GM12865 (cell line): Measurements from ENCODE around the gene ZIC1.

Source experiments
- DNase-seq: peaks from one replicate; pipeline ENCODE4 v3.0.0; 2010; ENCODE audit warnings: low read depth
- H3K4me3 ChIP-seq: 2 replicates; pipeline ENCODE4 v1.5.1; 2011; ENCODE audit warnings: mild to moderate bottlenecking, low read depth, low read length, control low read depth
- TF ChIP-seq, protein P1 (sequence below): IDR thresholded peaks from 2 replicates; pipeline ENCODE4 v1.5.1; 2011; ENCODE audit warnings: low read length, control low read depth, low read depth, inconsistent platforms; ENCODE audit not compliant: insufficient read depth; ENCODE audit errors: missing control alignments

ZIC1 gene

DNA sequence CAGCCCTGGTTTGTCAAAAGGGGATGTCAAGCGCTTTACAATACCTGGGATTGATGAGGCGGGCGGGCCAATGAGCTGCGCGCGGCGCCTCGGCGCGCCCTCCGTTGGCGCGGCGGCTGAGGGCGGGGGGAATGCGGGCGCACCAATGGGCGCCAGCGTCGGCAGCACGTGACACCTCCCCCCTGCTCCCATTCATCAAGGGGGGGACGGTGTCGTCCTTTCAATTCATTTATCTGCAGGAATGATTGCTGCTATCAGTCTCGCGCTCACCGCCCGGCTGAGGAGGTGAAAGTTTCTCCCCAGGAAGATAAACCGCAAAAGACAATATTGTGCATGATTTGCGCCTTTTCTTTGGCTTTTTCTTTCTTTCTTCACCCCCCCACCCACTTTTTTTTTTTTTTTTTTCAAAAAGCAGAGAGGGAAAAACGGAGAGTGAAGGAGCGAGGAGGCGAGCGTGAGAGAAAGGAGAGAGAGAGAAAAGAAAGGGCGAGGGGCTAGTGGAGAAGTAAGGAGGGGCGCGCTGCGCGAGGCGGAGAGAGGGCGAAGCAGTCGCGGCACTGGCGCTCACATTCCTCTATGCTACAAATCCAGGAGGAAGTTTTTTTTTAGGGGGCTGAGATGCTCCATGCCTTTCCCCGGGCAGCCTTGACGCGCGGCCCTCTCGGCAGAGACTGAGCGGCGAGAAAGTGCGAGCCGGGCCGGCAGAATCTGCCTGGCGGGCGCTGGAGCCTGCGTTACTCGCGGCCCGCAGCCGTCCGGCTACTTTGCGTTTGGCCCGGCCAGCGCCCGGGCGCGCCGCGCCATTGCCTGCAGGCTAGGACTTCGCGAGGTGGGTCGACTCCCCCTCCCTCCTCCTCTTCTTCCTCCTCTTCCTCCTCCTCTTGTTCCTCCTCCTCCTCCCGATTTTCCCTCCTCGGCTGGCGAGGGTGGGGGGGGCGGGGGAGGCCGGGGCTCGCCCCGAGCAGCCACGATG, at the start of gene ZIC1:
Gene ZIC1 (plus strand): TSS at position 223 of the 973 bp plus-strand sequence. CDS start 748 bp downstream, at position 971.
- TF ChIP-seq, protein P1, sequence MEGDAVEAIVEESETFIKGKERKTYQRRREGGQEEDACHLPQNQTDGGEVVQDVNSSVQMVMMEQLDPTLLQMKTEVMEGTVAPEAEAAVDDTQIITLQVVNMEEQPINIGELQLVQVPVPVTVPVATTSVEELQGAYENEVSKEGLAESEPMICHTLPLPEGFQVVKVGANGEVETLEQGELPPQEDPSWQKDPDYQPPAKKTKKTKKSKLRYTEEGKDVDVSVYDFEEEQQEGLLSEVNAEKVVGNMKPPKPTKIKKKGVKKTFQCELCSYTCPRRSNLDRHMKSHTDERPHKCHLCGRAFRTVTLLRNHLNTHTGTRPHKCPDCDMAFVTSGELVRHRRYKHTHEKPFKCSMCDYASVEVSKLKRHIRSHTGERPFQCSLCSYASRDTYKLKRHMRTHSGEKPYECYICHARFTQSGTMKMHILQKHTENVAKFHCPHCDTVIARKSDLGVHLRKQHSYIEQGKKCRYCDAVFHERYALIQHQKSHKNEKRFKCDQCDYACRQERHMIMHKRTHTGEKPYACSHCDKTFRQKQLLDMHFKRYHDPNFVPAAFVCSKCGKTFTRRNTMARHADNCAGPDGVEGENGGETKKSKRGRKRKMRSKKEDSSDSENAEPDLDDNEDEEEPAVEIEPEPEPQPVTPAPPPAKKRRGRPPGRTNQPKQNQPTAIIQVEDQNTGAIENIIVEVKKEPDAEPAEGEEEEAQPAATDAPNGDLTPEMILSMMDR: no peak
- no peak for DNase-seq
- H3K4me3 ChIP-seq: no peak within 1 kb of the TSS

DNA sequence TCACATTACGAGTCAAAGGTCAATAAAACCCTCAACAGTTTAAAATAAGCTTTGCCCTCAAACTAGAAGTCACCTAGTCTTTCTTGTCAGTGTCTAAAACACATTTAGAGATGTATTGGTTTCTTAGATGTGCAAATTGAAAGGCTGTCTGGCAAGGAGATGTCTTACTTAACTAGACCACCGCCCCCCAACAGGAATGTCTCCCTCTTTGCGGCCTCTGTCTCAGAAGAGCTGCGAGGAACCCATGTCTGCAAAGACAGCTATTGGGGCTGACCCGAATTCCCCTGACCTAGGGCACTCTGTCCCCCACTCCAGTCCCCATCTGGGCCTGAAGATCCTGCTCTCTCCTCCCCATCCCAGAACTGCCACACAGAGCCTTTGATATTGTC, 49.1 kb upstream of the ZIC1 start:
- TF ChIP-seq, protein P1: no peak
- no peak for DNase-seq
- H3K4me3 ChIP-seq: no peak overlapping the region

DNA sequence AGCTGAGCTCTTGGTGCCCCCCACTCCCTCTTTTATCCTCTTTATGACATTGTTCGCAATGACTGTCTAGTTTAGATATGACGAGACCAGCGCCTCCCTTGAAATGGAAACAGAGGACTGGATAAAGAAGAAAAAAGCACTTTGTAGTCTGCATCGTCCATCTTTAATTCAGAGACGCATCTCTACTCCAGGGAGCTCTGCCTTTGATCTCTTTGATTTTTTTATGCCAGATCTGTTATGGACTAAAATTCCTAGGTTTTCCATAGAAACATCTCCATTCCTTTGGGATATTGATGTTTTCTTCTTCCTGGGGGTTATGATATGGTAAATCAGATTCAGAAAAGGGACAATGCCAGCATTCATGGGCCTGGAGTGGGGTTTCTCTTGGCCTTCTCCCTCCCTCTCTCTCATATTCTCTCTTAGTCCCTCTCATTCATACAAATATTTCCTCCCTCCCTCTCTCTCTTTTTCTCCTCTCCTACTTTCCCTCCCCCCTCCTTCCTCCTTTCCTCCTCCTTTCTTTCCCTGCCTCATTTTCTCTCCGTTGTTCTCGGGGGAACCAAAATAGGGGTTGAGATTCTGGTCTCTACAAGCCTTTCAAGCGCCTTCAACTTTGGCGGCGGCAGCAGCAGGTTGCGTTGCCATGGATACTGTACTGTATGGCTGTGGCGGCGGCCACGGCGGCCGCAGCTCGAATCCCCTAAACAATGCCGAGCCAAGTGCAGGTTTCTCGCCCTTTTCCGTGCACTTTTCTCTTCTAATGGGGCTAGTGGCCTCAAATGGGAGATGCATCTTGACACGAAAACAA, 48.3 kb upstream of the ZIC1 start:
- H3K4me3 ChIP-seq: no peak overlapping the region
- TF ChIP-seq, protein P1: no peak
- peak; percentile 53 for DNase-seq

DNA sequence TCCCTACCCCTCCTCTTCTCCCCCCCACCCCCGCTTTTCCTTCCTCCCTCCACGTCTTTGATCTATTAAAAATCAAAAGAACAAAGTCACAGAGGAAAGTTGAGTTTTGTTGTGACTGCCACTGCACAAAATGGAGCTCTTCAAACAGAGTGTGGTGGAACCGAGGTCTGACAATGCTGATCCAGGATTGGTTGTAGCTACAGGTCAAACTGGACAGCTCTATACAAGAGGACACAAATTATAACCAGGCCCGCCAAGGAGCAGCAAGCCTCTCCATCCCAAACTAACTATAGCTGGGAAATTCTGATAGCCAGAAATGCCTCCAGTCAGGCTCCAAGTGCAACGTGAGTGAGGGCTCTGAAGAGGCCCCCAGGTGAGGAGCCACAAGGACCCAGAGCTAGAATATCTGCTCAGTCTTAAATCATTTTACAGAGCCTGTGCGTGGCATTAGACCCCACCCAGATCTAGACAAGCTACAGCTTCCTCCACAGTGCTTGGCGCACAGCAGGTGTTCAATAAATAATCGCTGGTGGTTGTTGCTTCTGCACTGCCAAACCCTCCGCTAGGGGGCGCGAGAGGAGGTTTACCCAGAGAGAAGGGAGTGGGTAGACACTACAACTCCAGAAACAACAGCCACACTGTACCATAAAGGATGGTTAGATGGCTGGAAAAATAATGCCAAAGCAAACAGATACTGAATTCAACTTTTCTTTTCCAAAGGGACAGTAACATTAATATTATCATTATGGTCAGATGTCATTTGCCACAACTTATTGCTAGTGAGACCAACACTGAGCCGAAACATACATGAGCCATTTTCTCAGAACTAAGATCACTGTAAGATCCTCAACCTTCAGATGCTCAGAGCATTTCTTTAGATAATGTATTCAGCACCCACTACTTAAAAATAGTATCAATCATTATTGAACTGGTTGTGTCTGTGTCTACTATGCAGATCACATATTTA, 47.4 kb upstream of the ZIC1 start:
- peak; percentile 66 for DNase-seq
- TF ChIP-seq, protein P1: peak; percentile 71
- no peak overlapping the region for H3K4me3 ChIP-seq

DNA sequence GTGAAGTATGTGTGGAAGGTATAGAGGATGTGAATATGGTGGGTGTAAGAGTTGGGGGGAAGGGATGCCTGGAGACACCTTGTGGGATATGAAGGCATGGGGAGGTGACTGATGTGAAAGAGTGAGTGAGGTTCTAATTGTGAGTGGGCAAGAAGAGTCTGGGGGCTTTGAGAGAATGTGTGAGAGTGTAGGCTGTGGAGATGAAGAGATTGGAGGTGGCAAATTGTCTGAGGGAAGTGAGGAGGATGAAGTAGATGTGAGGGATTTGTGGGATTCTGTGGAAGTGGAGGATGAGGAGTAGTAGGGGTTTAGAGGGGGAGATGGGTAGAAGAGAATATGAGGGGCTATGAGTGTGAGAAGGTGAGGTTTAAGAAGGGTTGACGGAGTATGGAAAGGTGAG, 44.4 kb upstream of the ZIC1 start:
- TF ChIP-seq, protein P1: no peak

More for the DNA sequence above, 44.4 kb upstream of the ZIC1 start:
- no peak for DNase-seq
- no peak overlapping the region for H3K4me3 ChIP-seq
